SK-N-SH treated with all-trans-retinoic acid at 6 μM for 48 hours (cell line): Measurements from ENCODE around the gene HDAC4.

ENCODE experiments used
- ATAC-seq: fragments of 200-7000 bp; cut with Tn5 transposase; 3 replicates; pipeline ENCODE4 v1.9.1; 2020; ENCODE audit warnings: mild to moderate bottlenecking, moderate library complexity
- ARNTL ChIP-seq: fragments of 450-650 bp; formaldehyde crosslinking; IDR thresholded peaks from 2 replicates; pipeline ENCODE4 v1.5.0; 2020; ENCODE audit warnings: low read depth, mild to moderate bottlenecking, moderate library complexity, borderline replicate concordance
- BACH2 ChIP-seq: fragments of 250-450 bp; sonication (Bioruptor Pico); IDR thresholded peaks from 2 replicates; pipeline ENCODE4 v1.9.0; 2021; ENCODE audit warnings: mild to moderate bottlenecking, borderline replicate concordance
- CSDC2 ChIP-seq: fragments of 250-450 bp; sonication (Bioruptor Pico); IDR thresholded peaks from 2 replicates; pipeline ENCODE4 v1.5.0; 2020; ENCODE audit warnings: mild to moderate bottlenecking, moderate library complexity
- GLIS3 ChIP-seq: fragments of 250-450 bp; sonication (Bioruptor Pico); IDR thresholded peaks from 2 replicates; pipeline ENCODE4 v1.5.0; 2020; ENCODE audit warnings: mild to moderate bottlenecking, moderate library complexity
- ISL1 ChIP-seq: fragments of 250-450 bp; sonication (Bioruptor Pico); IDR thresholded peaks from 2 replicates; pipeline ENCODE4 v2.1.2; 2022; ENCODE audit warnings: mild to moderate bottlenecking, moderate library complexity
- OSR1 ChIP-seq: fragments of 250-450 bp; sonication (Bioruptor Pico); IDR thresholded peaks from 2 replicates; pipeline ENCODE4 v1.8.0; 2022; ENCODE audit warnings: moderate library complexity, mild to moderate bottlenecking, inconsistent platforms
- POU6F1 ChIP-seq: fragments of 250-450 bp; sonication (Bioruptor Pico); IDR thresholded peaks from 2 replicates; pipeline ENCODE4 v1.8.0; 2021; ENCODE audit warnings: low read depth, mild to moderate bottlenecking, moderate library complexity, borderline replicate concordance
- PPARA ChIP-seq: fragments of 250-450 bp; sonication (Bioruptor Pico); IDR thresholded peaks from 2 replicates; pipeline ENCODE4 v1.5.0; 2020; ENCODE audit warnings: mild to moderate bottlenecking, borderline replicate concordance
- RARB ChIP-seq: fragments of 250-450 bp; sonication (Bioruptor Pico); IDR thresholded peaks from 2 replicates; pipeline ENCODE4 v1.8.0; 2021; ENCODE audit warnings: mild to moderate bottlenecking, moderate library complexity
- SNAI2 ChIP-seq: fragments of 250-450 bp; sonication (Bioruptor Pico); IDR thresholded peaks from 2 replicates; pipeline ENCODE4 v1.5.0; 2020; ENCODE audit warnings: mild to moderate bottlenecking, moderate library complexity
- TCF4 ChIP-seq: fragments of 250-450 bp; sonication (Bioruptor Pico); IDR thresholded peaks from 2 replicates; pipeline ENCODE4 v1.8.0; 2021; ENCODE audit warnings: mild to moderate bottlenecking, moderate library complexity, borderline replicate concordance
- ZC3H10 ChIP-seq: fragments of 250-450 bp; sonication (Bioruptor Pico); IDR thresholded peaks from 2 replicates; pipeline ENCODE4 v1.5.1; 2021; ENCODE audit warnings: mild to moderate bottlenecking, moderate library complexity
- ZFP3 ChIP-seq: fragments of 250-450 bp; sonication (Bioruptor Pico); IDR thresholded peaks from 2 replicates; pipeline ENCODE4 v1.5.0; 2020; ENCODE audit warnings: mild to moderate bottlenecking, moderate library complexity
- ZFP30 ChIP-seq: fragments of 450-650 bp; formaldehyde crosslinking; IDR thresholded peaks from 2 replicates; pipeline ENCODE4 v1.5.0; 2022; ENCODE audit warnings: mild to moderate bottlenecking, moderate library complexity
- ZNF565 ChIP-seq: fragments of 450-650 bp; formaldehyde crosslinking; conservative IDR thresholded peaks from 2 replicates; pipeline ENCODE4 v1.5.0; 2020; ENCODE audit warnings: low read depth, mild to moderate bottlenecking, moderate library complexity
- ZNF70 ChIP-seq: fragments of 450-650 bp; formaldehyde crosslinking; IDR thresholded peaks from 2 replicates; pipeline ENCODE4 v1.5.0; 2020; ENCODE audit warnings: mild to moderate bottlenecking, moderate library complexity
- ZNF8 ChIP-seq: fragments of 450-650 bp; formaldehyde crosslinking; IDR thresholded peaks from 2 replicates; pipeline ENCODE4 v1.5.0; 2020; ENCODE audit warnings: mild to moderate bottlenecking, moderate library complexity
- TF ChIP-seq, protein P1 (sequence below): fragments of 250-450 bp; sonication (Bioruptor Pico); IDR thresholded peaks from 2 replicates; pipeline ENCODE4 v1.5.0; 2020; ENCODE audit warnings: mild to moderate bottlenecking, moderate library complexity
- TF ChIP-seq, protein P2 (sequence below): fragments of 250-450 bp; sonication (Bioruptor Pico); IDR thresholded peaks from 2 replicates; pipeline ENCODE4 v1.8.0; 2020; ENCODE audit warnings: mild to moderate bottlenecking, moderate library complexity, borderline replicate concordance

The HDAC4 gene

DNA sequence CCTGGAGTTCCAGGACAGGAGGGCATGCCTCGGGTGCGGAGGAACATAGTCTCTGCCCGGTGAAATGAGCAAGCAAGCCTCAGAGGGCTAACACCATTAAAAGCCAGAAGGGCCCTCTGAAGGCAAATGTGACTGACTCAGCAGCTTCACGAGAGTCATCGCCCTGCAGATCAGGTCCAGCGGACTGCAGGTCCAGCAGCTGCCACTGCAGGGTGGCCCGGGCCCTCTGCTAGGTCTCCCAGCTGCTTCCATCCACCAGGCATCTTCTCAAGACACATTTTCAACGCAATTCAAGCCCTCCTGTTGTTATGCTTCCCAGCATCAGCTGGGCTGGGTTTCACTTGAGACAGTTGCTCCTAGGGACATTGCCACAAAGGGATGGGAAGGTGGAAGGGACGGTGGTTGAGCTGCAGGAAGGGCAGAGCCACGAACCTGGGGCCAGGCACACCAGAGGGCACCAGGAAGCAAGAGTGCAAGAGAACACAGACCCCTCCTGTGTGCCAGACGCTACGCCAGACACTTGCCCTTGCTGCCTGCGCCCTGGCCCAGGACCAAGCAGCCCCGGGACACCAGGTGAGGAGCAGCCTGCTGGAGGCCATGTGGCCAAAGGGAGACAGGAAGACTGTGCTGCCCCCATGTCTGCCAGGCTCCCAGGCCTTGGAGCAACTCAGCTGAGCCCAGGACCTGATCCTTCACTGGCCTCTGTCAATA is 173.0 kb downstream of the HDAC4 start:
- TF ChIP-seq ARNTL (CRISPR knock-in tag) (no peak), TCF4 (peak; percentile 65; the same call in 1 of the 2 replicates)
- TF ChIP-seq, all 23 proteins: peak for 1
- ATAC-seq = peak; percentile 10; the same call in 1 of the 3 replicates

DNA sequence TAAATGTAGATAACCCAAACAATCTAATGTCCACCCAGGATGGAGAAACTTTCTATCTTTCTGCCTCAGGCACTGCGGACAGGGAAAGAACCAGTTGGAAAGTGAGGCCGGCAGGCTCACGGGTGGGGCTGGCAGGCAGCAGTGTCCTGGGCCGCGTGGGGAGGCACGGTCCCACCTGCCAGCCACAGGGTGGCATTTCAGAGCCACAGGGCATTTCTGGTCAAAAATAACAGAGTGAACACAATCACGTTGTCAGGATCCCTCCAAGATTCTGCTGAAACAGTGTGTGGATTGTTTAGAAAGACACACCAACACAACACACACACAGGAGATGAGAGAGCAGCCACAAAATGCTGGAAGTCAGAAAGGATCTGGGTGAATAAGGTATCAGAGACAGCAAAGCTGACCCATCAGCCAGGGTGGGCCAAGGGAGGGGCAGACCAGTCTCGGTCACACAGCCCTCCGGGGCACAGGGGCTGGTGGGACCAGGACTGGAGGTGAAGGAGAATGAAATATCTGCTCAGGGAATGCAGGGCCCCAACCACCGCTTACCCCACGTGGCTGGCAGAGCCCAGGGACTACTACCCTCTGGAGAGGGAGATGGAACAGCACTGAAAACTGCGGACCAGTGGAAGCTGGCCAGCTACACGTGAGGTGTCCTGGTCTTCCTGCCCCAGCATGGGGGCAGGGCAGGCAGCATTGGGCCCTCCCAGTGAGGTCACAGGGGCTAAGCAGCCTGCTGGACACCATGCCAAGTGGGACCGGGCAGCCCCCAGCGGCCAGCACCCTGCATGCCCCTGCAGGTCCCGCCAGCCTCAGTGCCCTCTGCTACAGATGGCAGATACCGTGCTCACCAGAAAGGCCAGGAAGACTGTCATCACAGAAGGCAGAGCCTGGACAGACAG is 173.9 kb downstream of the HDAC4 start:
- no peak for TF ChIP-seq POU6F1 (CRISPR knock-in tag)
- peak; percentile 11; the same call in 1 of the 3 replicates for ATAC-seq

DNA sequence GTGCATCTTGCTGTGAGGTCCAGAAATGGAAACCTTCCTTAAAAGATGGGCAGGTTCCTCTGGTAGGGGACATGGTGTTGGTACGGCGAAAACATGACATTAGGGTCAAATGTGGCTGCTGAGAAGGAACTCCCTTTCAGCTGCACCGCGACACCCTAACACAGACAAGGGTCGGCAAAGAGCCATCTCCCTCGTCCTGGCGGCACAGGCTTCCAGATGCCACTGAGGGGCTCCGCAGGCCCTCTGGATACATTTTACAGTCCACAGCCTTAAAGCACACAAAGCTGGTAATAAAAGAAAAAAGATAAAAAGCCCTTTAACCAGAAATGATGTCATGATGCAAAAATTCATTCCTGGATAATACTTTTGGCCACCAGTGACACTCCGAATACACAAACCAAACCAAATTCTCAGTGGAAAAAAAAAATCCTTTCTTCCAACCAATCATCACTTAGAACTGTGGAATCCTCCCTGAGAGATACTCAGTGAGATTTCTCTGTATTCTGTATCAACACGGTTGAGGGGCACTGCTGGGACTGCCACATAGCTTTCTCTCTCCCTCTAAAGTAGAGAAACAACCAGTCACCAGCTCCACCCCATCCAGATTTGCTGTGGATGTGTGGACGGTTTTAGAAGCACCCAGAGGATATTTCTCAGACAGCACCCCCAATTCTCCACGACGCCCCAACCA is 174.8 kb downstream of the HDAC4 start:
- TF ChIP-seq ZC3H10 (CRISPR knock-in tag) (no peak), ZNF565 (CRISPR knock-in tag) (no peak), ZNF8 (CRISPR knock-in tag) (no peak), SNAI2 (CRISPR knock-in tag) (no peak), ZFP30 (CRISPR knock-in tag) (no peak), BACH2 (CRISPR knock-in tag) (no peak)
- peak; percentile 61 for ATAC-seq

GRCh38 chr2:239225371-239225851 is 175.4 kb downstream of the HDAC4 start:
- no peak for ATAC-seq
- TF ChIP-seq ISL1 (no peak), RARB (CRISPR knock-in tag) (no peak), OSR1 (no peak), ZNF70 (CRISPR knock-in tag) (no peak), BACH2 (CRISPR knock-in tag) (no peak), ZFP3 (no peak), GLIS3 (CRISPR knock-in tag) (no peak), ARNTL (CRISPR knock-in tag) (no peak), ZNF565 (CRISPR knock-in tag) (no peak), ZFP30 (CRISPR knock-in tag) (no peak), CSDC2 (CRISPR knock-in tag) (no peak), PPARA (CRISPR knock-in tag) (no peak)
- TF ChIP-seq, protein P1, sequence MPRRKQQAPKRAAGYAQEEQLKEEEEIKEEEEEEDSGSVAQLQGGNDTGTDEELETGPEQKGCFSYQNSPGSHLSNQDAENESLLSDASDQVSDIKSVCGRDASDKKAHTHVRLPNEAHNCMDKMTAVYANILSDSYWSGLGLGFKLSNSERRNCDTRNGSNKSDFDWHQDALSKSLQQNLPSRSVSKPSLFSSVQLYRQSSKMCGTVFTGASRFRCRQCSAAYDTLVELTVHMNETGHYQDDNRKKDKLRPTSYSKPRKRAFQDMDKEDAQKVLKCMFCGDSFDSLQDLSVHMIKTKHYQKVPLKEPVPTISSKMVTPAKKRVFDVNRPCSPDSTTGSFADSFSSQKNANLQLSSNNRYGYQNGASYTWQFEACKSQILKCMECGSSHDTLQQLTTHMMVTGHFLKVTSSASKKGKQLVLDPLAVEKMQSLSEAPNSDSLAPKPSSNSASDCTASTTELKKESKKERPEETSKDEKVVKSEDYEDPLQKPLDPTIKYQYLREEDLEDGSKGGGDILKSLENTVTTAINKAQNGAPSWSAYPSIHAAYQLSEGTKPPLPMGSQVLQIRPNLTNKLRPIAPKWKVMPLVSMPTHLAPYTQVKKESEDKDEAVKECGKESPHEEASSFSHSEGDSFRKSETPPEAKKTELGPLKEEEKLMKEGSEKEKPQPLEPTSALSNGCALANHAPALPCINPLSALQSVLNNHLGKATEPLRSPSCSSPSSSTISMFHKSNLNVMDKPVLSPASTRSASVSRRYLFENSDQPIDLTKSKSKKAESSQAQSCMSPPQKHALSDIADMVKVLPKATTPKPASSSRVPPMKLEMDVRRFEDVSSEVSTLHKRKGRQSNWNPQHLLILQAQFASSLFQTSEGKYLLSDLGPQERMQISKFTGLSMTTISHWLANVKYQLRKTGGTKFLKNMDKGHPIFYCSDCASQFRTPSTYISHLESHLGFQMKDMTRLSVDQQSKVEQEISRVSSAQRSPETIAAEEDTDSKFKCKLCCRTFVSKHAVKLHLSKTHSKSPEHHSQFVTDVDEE (CRISPR knock-in tag) = no peak
- TF ChIP-seq, protein P2, sequence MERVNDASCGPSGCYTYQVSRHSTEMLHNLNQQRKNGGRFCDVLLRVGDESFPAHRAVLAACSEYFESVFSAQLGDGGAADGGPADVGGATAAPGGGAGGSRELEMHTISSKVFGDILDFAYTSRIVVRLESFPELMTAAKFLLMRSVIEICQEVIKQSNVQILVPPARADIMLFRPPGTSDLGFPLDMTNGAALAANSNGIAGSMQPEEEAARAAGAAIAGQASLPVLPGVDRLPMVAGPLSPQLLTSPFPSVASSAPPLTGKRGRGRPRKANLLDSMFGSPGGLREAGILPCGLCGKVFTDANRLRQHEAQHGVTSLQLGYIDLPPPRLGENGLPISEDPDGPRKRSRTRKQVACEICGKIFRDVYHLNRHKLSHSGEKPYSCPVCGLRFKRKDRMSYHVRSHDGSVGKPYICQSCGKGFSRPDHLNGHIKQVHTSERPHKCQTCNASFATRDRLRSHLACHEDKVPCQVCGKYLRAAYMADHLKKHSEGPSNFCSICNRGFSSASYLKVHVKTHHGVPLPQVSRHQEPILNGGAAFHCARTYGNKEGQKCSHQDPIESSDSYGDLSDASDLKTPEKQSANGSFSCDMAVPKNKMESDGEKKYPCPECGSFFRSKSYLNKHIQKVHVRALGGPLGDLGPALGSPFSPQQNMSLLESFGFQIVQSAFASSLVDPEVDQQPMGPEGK (CRISPR knock-in tag) = no peak
